HG02852 (cell line): Measurements from ENCODE around the gene MCEMP1.

Experiments used
- ATAC-seq: cut with Tn5 transposase; IDR thresholded peaks from one replicate; pipeline ENCODE4 v1.9.1; 2021; ENCODE audit warnings: mild to moderate bottlenecking, moderate library complexity; ENCODE audit not compliant: unreplicated experiment

The MCEMP1 gene

GRCh38 chr19:7720351-7720750 is 43.5 kb downstream of the MCEMP1 start:
- no peak for ATAC-seq

GRCh38 chr19:7722231-7722651 is 45.4 kb downstream of the MCEMP1 start:
- no peak for ATAC-seq

- ATAC-seq = no peak
Observed at GRCh38 chr19:7725791-7726190, 48.9 kb downstream of the MCEMP1 start.

DNA sequence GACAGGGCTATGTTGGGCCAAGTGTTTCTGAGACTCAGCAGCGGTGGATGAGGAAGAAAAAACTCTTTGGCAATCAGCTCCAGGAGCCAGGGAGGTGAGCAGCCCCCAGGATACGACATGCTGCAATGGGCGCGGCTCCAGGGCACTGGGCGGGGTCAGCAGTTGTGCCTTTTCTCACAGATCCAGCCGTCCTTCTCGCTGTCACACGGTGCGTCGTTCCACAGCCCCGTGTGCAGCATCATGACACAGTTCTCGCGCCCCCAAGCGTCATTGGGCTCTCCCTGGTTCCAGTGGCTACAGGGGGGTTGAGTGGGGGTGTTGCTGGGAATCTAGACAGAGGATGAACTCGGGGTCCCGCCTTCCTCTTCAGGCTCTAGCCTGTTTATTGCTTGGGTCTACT is 52.3 kb downstream of the MCEMP1 start:
- no peak for ATAC-seq
